Hepatocyte (in vitro differentiated cells): Measurements from ENCODE around the gene ACER1.

Source experiments
- CTCF ChIP-seq: fragments of 200-600 bp; sonication (generic); IDR thresholded peaks from 2 replicates; pipeline ENCODE4 v1.5.1; 2016; ENCODE audit warnings: antibody characterized with exemption, mild to moderate bottlenecking; ENCODE audit not compliant: poor library complexity
- EZH2 ChIP-seq: fragments of 200-600 bp; sonication (generic); IDR thresholded peaks from 2 replicates; pipeline ENCODE4 v1.6.1; 2016; ENCODE audit warnings: antibody characterized with exemption, mild to moderate bottlenecking, borderline replicate concordance
- EZH2phosphoT487 ChIP-seq: fragments of 200-600 bp; sonication (generic); IDR thresholded peaks from one replicate; pipeline ENCODE4 v1.6.1; 2018; ENCODE audit warnings: antibody characterized with exemption, mild to moderate bottlenecking, low read depth, moderate library complexity; ENCODE audit not compliant: unreplicated experiment, severe bottlenecking

- TF ChIP-seq CTCF (no peak), EZH2 (no peak), EZH2phosphoT487 (no peak)
Observed at GRCh38 chr19:6358003-6358402, 24.6 kb upstream of the ACER1 start.
